ENCODE measurements around the gene PDYN.

DNA sequence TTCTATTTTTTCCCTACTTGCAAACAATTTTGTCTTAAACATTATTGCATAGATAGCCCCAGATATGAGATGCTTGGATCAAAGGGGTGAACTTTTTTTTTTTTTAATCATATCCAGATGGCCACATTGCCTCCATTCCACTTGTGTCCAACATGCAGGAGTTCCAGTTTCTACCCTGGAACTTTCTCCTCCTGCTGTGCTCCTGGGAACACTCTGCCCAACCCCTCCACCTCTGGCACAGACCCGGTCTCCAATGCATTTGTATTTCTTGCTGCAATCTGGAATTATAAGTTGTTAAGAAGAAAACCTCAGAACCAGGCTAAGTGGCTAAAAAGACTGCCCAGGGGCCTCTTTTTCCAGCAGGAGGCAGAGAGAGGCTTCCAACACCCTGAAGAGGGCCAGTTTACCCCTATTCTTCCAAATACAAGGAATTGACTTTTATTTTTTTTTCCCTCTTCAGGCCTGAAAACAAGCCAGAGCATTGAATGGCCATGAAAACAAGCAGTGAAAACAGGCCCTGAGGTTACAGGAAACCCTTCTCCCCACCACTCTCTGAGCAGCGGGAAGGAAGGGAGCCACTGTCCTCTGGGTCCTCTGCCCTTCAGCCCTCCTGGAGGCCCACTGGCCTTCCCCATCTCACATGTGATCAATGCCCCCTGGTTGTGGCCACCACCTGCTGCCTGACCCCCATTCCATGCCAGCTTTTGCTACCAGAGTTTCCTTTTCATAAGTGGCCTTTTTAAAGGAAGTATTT is 44.3 kb downstream of the PDYN start:
- TF ChIP-seq, protein P1, sequence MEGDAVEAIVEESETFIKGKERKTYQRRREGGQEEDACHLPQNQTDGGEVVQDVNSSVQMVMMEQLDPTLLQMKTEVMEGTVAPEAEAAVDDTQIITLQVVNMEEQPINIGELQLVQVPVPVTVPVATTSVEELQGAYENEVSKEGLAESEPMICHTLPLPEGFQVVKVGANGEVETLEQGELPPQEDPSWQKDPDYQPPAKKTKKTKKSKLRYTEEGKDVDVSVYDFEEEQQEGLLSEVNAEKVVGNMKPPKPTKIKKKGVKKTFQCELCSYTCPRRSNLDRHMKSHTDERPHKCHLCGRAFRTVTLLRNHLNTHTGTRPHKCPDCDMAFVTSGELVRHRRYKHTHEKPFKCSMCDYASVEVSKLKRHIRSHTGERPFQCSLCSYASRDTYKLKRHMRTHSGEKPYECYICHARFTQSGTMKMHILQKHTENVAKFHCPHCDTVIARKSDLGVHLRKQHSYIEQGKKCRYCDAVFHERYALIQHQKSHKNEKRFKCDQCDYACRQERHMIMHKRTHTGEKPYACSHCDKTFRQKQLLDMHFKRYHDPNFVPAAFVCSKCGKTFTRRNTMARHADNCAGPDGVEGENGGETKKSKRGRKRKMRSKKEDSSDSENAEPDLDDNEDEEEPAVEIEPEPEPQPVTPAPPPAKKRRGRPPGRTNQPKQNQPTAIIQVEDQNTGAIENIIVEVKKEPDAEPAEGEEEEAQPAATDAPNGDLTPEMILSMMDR (conservative IDR thresholded peaks at IDR 0.05) = no peak
- TF ChIP-seq ZFX (IDR thresholded peaks at IDR 0.05) = no peak

Data from C4-2B (cell line).